GM12892 (cell line): ENCODE measurements around the gene GPRASP3.

Source experiments
- POLR2A ChIP-seq: IDR thresholded peaks from 2 replicates; pipeline ENCODE4 v1.6.1; 2011; ENCODE audit warnings: low read depth, low read length, control low read depth
- POLR2AphosphoS5 ChIP-seq: IDR thresholded peaks from 2 replicates; pipeline ENCODE4 v1.6.1; 2011; ENCODE audit warnings: low read depth, low read length, control low read depth

DNA sequence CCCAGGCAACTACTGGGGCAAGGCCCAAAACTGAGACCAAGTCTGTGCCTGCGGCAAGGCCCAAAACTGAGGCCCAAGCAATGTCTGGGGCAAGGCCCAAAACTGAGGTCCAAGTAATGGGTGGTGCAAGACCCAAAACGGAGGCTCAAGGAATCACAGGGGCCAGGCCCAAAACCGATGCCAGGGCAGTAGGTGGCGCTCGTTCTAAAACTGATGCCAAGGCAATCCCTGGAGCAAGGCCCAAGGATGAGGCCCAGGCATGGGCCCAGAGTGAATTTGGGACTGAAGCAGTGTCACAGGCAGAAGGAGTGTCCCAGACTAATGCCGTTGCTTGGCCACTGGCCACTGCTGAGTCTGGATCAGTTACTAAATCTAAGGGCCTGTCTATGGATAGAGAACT lies 5.5 kb upstream of the GPRASP3 start:
- no peak for TF ChIP-seq POLR2AphosphoS5
- no peak for TF ChIP-seq POLR2A
